ENCODE measurements around the gene FGD2.

FGD2 gene

DNA sequence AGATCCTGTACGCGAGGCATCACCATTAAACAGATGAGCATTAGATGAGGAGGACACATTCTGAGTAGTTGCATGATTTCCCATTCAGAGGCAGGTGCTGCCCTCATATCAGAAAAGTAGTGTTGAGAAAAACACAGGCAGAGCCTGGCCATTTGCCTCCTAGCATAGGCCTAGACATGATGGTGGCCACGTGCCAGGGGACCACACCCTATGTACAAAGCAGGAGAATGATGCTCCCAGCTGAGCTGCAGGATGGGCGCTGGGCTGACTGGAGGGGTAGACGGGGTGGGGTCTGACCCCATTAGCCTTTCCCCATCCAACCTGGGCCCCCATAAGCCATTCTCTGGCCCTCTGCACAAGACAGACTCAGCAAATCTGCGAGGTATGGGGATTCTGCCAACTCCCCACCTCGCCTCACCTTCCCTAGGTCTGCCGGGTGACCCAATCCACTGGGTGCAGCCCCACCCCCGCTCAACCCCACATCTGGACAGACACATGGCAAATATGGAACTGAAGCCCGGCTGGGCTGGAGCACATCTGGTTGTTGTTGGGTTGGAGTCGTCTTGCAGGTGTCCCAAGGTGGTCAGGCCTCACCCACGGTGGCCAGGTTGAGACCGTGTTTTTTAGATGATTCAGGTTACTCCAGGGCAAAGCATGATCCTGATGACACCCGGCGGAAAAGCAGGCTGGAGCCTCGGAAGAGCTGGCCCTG, 37.0 kb upstream of the FGD2 start:
- peak overlapping the region; percentile 74 for H3K27ac Mint-ChIP-seq
- no peak overlapping the region for H3K4me3 Mint-ChIP-seq
- H3K27me3 Mint-ChIP-seq, result no peaks in the 10 kb centered on the region
- no peaks in the 10 kb centered on the region for H3K9me3 Mint-ChIP-seq
- peaks cover 9% of the 10 kb centered on the region for H3K36me3 Mint-ChIP-seq
- peaks cover 19% of the 10 kb centered on the region for H3K4me1 Mint-ChIP-seq

DNA sequence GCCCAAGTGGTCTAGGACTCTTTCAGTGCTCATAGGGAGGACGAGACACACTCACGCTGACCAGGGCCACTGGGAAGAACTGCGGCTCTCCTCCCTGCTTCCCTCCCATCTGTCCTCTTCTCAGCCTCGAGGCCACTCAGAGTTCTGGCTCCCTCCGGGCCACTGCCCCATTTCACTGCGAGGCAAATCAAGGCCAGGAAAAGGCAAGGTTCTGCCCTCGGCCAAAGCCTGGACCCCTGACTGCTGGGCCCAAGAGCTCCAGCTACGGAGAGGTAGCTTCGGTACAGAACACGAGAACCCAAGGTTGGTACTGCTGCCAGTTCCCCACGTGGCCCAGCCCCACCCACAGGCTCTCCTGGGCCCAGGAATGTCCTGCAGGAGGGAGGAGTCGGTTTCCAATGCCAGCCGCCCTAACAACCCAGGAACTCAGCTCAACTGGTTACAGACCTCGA, 36.2 kb upstream of the FGD2 start:
- no peaks in the 10 kb centered on the region for H3K27me3 Mint-ChIP-seq
- peaks cover 13% of the 10 kb centered on the region for H3K4me1 Mint-ChIP-seq
- peaks cover 9% of the 10 kb centered on the region for H3K36me3 Mint-ChIP-seq
- H3K4me3 Mint-ChIP-seq, result no peak overlapping the region
- no peaks in the 10 kb centered on the region for H3K9me3 Mint-ChIP-seq
- H3K27ac Mint-ChIP-seq, result no peak overlapping the region

DNA sequence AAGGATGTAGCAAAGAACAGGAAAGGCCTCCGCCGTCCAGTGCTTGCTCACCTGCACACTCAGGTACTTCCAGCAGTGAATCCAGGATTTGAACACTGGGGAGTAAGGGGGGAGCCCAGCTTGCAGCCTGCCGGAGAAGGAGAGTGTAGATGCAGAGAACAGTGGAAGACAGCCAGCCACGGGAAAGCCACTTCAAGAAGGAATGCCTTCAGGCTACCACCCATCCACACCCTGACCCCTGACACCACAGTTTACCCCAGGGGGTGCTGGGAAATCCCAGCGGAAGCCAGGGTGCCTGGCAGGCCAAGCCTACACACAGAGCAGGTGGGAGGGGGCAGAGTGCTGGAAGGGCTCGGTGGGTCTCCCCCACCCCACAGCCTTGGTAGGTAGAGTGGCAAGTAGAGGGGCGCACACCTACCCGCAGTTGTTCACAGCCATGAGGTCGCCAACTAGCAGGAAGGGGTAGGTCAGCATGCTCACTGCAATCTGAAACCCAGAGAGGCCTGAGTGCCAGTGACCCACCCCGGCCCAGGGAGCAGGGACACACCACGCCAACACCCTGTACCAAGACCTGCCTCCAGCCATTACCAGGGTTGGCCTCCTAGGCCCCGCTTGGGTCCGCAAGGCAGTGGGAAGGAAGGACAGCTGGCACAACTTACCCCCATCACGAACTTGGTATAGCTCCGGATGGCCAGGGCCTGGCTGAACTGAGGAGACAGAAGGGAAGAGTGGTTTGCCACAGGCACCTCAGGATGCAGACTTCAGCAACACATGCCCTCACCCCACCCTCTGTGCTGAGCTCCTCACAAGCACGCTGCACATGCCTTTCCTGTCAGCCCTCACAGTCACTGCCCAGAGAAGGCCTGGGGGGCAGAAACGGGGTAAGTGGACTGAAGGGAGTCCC, 35.2 kb upstream of the FGD2 start:
- Mint-ChIP-seq H3K9me3 (no peaks in the 10 kb centered on the region), H3K4me1 (peaks cover 5% of the 10 kb centered on the region), H3K27me3 (no peaks in the 10 kb centered on the region), H3K36me3 (peaks cover 9% of the 10 kb centered on the region), H3K4me3 (no peak overlapping the region), H3K27ac (no peak overlapping the region)

DNA sequence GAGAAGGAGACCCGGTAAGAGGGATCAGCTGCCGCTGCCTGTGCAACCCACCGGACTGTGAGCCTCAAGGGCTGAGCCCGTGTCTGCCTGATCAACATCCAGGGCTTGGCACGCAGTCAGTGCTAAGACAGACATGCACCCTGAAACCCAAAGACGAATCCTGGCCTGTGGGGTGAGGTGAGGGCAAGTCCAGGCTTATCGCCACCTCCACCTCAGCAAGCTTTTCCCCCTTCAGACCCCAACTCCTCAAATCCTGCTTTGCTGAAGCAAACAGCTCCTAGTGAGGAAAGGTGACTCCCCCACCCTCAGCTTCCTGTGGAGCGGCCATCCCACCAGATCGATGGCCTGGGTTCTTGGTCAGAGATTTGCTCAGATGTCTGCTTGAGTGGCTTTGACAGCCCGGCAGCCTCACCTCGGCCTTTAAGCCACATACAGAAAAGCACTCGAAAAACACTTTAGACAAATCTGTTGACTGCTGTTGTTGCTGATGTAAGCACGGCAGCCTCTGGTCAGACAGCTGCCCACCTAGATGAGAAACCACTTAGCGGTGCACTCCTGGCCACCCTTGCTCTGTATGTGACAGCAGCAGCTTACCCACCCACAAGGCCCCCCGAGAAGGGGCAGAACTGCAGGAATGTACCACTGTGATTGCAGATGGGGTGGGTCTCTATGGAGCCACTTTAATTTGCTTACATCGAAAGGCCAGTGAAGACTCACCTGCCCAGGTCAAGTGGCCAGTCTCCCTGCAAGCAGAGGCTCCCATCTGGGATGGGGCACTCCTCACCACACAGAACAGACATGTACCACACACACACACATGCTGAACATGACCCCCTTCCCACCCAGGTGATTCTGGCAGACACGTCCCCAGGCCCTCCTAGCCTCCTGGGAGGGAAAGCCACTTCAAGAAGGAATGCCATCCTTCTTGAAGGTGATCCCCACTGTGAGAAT, 34.3 kb upstream of the FGD2 start:
- H3K4me3 Mint-ChIP-seq, result no peak overlapping the region
- no peak overlapping the region for H3K27ac Mint-ChIP-seq
- H3K27me3 Mint-ChIP-seq, result no peaks in the 10 kb centered on the region
- no peaks in the 10 kb centered on the region for H3K4me1 Mint-ChIP-seq
- H3K9me3 Mint-ChIP-seq, result no peaks in the 10 kb centered on the region
- peaks cover 12% of the 10 kb centered on the region for H3K36me3 Mint-ChIP-seq

DNA sequence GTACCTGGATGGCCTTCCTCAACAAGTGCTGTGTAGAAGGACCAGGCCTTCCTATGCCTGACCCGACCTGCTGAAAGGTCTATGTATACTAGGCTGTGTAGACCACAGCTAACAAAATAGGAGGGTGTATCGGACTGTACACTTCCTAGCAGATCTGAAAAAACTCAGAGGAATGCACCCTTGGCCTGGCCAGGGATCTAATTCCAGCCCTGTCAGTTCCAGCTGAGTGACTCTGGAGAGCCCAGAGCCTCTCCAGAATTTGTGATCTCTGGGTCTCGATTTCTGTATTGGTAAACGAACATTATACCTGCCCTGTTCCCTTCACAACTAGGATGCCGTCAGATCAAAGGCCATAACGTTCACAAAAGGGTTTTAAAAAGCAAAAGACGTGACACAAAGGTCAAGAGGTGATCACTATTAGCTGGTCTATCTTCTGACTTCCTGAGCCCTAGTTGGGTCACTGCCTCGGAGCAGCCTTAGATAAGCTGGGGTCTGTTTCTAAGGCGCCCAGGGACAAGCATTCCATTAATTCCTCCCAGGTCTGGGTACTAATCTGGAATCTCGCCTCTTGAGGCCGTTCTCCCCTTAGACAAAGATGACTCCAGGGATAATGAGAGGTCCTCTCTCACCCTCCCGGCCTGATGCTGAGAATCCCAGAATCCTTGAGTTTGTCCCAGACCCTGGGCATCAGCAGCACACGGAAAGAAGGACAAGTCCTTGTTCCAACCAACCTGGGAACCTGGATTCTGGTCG, 33.4 kb upstream of the FGD2 start:
- Mint-ChIP-seq H3K4me3 (no peak overlapping the region), H3K27ac (no peak overlapping the region), H3K9me3 (no peaks in the 10 kb centered on the region), H3K36me3 (peaks cover 12% of the 10 kb centered on the region), H3K4me1 (no peaks in the 10 kb centered on the region), H3K27me3 (no peaks in the 10 kb centered on the region)

DNA sequence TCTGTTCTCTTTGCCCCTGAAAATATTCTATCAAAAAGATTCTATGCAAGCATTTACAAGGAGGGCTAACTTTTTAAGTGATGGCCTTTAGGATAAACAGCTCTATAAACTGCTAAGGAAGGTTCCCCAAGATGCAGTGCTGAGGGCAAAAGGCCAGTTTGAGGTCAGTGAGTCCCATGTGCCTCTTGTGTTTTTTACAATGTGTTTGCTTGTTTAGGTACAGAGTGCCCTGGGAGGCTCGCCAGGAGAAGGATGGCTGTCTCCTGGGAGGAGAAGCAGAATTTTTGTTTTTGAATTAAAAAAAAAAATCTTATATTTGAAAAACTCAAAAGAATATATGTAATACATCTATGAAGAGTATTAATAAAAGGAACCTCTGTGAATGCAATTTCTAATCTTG, 32.3 kb upstream of the FGD2 start:
- no peak overlapping the region for H3K27ac Mint-ChIP-seq
- no peak overlapping the region for H3K4me3 Mint-ChIP-seq
- H3K27me3 Mint-ChIP-seq, result no peaks in the 10 kb centered on the region
- no peaks in the 10 kb centered on the region for H3K9me3 Mint-ChIP-seq
- H3K4me1 Mint-ChIP-seq, result no peaks in the 10 kb centered on the region
- peaks cover 12% of the 10 kb centered on the region for H3K36me3 Mint-ChIP-seq

DNA sequence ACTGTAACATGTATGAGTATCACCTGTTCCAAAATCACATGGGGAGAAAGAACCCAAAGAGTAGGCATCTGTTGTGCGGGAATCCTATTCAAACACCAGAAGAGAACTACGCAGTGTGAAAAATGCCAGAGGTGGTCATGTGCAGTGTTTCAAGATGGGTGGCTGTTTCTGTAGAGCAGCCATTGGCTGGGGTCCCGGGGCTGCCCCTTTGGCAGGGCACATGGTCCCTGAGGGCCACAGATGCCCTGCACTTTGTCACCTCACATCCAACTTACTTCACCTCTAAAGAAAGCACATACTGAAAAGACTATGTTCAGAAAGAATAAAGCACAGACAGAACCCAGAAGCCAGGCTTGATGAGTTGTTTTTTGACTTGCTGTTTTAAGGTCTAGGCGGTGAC, 31.8 kb upstream of the FGD2 start:
- H3K4me1 Mint-ChIP-seq, result no peaks in the 10 kb centered on the region
- H3K4me3 Mint-ChIP-seq, result no peak overlapping the region
- no peak overlapping the region for H3K27ac Mint-ChIP-seq
- no peaks in the 10 kb centered on the region for H3K27me3 Mint-ChIP-seq
- H3K9me3 Mint-ChIP-seq, result no peaks in the 10 kb centered on the region
- H3K36me3 Mint-ChIP-seq, result peaks cover 12% of the 10 kb centered on the region

DNA sequence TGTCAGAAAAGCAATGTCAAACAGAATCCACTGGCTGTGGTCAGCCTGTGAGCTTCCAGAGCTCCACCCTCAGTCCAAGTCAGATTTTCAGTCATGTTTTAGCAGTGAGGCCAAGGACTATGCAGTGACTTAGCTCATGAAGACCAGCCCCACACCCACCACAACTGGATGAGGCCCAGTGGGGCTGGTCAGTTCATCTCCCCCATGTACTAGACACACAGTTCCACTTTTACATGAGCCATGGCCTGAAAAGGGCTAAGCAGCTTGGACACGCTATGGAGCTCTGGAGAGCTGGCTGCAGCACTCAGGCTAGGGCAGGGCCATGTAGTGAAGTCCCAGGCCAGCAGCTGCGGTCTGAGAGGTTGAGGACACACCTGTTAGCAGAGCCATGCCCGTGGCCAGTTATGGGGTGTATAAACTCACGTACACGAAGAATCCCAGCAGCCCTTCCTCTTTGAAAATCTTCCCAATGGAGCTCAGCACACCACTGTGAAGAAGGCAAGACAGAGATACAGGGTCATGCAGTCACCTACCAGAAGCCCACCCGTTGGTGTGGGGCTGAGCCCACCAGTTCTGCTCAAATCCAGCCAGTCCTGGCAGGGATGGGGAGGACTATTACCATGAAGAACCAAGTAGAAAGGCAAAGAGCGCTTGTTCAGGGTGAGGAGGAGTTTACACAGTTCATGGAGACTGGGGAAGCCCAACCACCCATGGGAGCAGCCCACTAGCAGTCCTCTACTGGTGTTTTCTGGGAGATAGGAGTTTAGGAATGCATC, 30.0 kb upstream of the FGD2 start:
- Mint-ChIP-seq H3K27ac (no peak overlapping the region), H3K36me3 (peaks cover 10% of the 10 kb centered on the region), H3K4me3 (no peak overlapping the region), H3K4me1 (peaks cover 17% of the 10 kb centered on the region), H3K27me3 (no peaks in the 10 kb centered on the region), H3K9me3 (no peaks in the 10 kb centered on the region)

DNA sequence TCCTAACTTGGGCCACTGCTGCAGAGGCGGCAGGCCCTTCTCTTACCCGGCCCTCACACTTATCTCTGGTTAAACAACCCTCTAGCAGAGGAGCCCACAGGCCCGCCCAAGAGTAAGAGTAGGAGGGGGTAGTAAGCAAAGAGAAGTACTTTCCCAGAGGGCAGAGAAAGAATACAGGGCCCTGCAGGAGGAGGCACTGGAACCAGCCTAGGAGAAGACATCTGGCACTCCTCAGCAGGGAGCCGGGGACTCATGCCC, 29.5 kb upstream of the FGD2 start:
- Mint-ChIP-seq H3K4me1 (peaks cover 22% of the 10 kb centered on the region), H3K36me3 (peaks cover 9% of the 10 kb centered on the region), H3K4me3 (no peak overlapping the region), H3K27me3 (no peaks in the 10 kb centered on the region), H3K27ac (no peak overlapping the region), H3K9me3 (no peaks in the 10 kb centered on the region)

DNA sequence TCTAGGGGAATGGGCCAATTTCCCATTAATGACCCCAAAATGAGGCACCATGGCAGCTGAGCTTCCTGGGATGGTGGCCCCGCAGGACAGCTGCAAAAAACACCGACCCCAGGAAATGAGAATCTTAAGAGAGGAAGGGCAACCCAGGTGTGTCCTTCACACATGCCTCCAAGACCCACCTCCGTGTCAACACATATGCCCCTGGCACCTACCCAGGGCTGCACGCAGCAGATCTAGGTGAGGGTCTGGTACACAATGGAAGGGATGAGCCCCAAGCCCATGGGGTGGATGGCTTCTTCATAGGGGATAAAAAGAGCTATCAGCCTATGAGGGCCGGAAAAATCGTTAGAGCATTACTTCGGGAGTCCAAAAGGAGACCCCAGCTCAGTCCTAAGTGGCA, 28.9 kb upstream of the FGD2 start:
- H3K27me3 Mint-ChIP-seq, result no peaks in the 10 kb centered on the region
- no peak overlapping the region for H3K27ac Mint-ChIP-seq
- peaks cover 26% of the 10 kb centered on the region for H3K4me1 Mint-ChIP-seq
- H3K4me3 Mint-ChIP-seq, result no peak overlapping the region
- H3K9me3 Mint-ChIP-seq, result no peaks in the 10 kb centered on the region
- H3K36me3 Mint-ChIP-seq, result peaks cover 9% of the 10 kb centered on the region

DNA sequence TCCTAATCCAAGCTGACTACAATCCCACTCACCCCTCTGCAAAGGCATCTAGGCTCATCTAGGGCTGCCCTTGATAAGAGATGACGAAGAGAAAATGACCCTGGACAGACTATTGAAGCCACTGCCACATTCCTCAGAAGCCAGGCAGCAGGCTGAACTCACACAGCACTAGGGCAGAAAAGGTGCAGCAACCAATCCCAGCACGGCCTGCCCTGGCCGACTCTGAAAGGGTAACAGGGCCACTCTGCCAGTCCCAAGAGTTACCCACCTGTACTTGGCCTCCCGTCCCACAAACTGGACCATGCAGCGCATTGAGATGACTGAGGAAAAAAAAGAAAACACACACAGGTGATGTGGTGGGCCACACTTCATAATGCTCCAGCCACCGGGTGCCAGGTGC, 28.5 kb upstream of the FGD2 start:
- no peak overlapping the region for H3K4me3 Mint-ChIP-seq
- peaks cover 10% of the 10 kb centered on the region for H3K36me3 Mint-ChIP-seq
- no peaks in the 10 kb centered on the region for H3K9me3 Mint-ChIP-seq
- no peak overlapping the region for H3K27ac Mint-ChIP-seq
- H3K4me1 Mint-ChIP-seq, result peaks cover 30% of the 10 kb centered on the region
- no peaks in the 10 kb centered on the region for H3K27me3 Mint-ChIP-seq

DNA sequence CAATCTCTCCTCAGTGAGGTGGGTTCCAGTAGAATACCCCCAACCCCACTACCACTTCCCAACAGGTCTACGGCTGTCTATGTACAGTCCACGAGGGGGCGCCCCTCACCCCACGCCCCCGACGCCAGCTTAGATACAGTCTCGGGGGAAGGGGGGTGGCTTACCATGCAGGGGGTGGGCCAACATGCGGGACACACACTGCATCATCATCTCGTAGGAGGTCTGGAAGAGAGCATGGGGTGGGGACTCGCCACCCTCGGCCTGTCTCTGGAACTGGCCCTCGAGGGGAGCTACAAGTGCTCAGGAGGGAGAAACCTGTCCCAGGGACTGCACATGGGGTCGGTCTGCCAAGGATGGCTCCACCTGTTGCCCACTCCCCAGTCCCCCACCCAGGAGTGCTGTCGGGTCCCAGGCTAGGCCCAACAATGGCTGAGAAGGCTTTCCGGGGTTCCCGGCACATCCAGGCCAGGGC, 27.9 kb upstream of the FGD2 start:
- peaks cover 8% of the 10 kb centered on the region for H3K36me3 Mint-ChIP-seq
- H3K9me3 Mint-ChIP-seq, result no peaks in the 10 kb centered on the region
- no peaks in the 10 kb centered on the region for H3K27me3 Mint-ChIP-seq
- H3K27ac Mint-ChIP-seq, result no peak overlapping the region
- no peak overlapping the region for H3K4me3 Mint-ChIP-seq
- H3K4me1 Mint-ChIP-seq, result peaks cover 33% of the 10 kb centered on the region

DNA sequence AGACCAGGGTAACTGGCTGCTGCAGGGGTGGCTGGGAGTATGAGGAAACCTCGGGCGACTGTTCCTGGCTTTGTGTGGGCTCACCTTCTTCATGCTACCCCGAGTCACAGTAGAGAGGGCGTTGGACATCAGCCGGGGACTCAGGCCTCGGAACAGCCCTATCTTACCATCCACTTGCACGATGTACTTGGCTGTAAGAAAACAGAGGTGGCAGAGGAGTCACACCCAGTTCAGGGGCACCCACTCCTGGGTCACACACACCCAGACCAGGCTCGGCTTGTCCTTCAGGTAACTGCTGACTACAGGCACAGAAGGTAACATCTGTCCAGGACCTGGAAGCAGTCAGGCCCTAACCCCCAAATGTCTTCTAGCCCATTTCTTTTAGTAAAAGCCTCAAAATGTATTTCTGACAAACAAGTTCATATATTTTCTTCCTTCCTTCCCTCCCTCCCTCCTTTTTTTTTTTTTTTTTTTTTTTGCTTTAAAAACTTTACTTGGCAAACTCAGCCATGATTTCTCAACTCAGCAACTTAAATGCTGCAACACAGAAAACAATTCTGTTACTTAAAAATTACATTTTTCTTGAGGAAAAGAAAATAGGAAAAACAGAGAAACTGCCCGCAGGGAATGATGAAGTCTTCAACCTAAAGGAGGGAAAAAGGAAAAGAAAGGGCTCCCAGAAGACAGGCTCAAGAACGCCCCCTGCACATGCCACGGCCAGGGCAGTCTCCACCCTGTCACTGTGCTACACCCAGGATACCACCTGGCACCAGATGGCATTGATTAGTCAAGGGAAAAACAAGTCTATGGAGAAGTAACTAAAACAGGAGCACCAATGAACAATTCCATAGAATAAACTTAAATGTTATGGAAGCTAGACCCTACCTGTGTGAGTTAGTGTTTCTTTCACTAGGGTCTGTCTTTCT, 26.8 kb upstream of the FGD2 start:
- peak overlapping the region; percentile 65 for H3K27ac Mint-ChIP-seq

More for the DNA sequence above, 26.8 kb upstream of the FGD2 start:
- no peaks in the 10 kb centered on the region for H3K9me3 Mint-ChIP-seq
- peaks cover 8% of the 10 kb centered on the region for H3K36me3 Mint-ChIP-seq
- peaks cover 33% of the 10 kb centered on the region for H3K4me1 Mint-ChIP-seq
- H3K27me3 Mint-ChIP-seq, result no peaks in the 10 kb centered on the region
- no peak overlapping the region for H3K4me3 Mint-ChIP-seq
